Vagina (tissue), 2 donors: Measurements from ENCODE around the gene PDIA6. TPM values are rescaled to one million over a fixed set of nuclear protein-coding genes. Genes with fewer than 3 reads are reported as not detected.
"Not testable (repeated sequence)": the region's sequence is repeated elsewhere in the genome, so short reads cannot be mapped to it uniquely, and the experiment has no call there.

Experiments
- DNase-seq, 2 donors: peaks; one replicate each; pipeline ENCODE4 v3.0.0-alpha.2; 2017; ENCODE audit errors: extremely low spot score in 2 of 2
- H3K27ac ChIP-seq: fragments of 200-600 bp; sonication (generic); one replicate; pipeline ENCODE4 v1.5.1; 2019
- H3K27me3 ChIP-seq: fragments of 200-600 bp; sonication (generic); one replicate; pipeline ENCODE4 v1.5.1; 2019
- H3K36me3 ChIP-seq, 2 donors: fragments of 200-600 bp; sonication (generic); one replicate each; pipeline ENCODE4 v1.5.1; 2017 to 2019
- H3K4me1 ChIP-seq: fragments of 200-600 bp; sonication (generic); one replicate; pipeline ENCODE4 v1.5.1; 2019
- H3K4me3 ChIP-seq, 2 donors: fragments of 200-600 bp; sonication (generic); 1 replicate in 1 of 2; 2 replicates in 1 of 2; pipeline ENCODE4 v1.5.1; 2016 to 2019
- H3K9me3 ChIP-seq: fragments of 200-600 bp; sonication (generic); one replicate; pipeline ENCODE4 v1.5.1; 2019
- CTCF ChIP-seq, 3 experiments: fragments of 450-650 bp in 2 of 3; fragments of 200-600 bp in 1 of 3; sonication (generic) in 1 of 3; IDR thresholded peaks; one replicate each; pipeline ENCODE4 v1.5.1; 2017 to 2019; ENCODE audit warnings: antibody characterized with exemption in 3 of 3, mild to moderate bottlenecking in 2 of 3, moderate library complexity in 2 of 3
- POLR2A ChIP-seq, 2 donors: fragments of 450-650 bp; IDR thresholded peaks; one replicate each; pipeline ENCODE4 v1.6.1; 2017; ENCODE audit warnings: antibody characterized with exemption in 2 of 2, mild to moderate bottlenecking in 2 of 2, moderate library complexity in 2 of 2
- POLR2AphosphoS5 ChIP-seq, 2 donors: sonication (generic); formaldehyde crosslinking; IDR thresholded peaks; one replicate each; pipeline ENCODE4 v1.9.0; 2017; ENCODE audit warnings: antibody characterized with exemption in 2 of 2, mild to moderate bottlenecking in 2 of 2, low read depth in 1 of 2; ENCODE audit not compliant: insufficient read depth in 1 of 2
- intact Hi-C: fragments of 100-400 bp; cut with DNase I; formaldehyde crosslinking; loops from one replicate; pipeline ENCODE4 v1.15.1; 2023
- total RNA-seq: library from RNA; depleted of rRNA; stranded (reverse); fragments of >200 nt; gene quantifications from one replicate; pipeline ENCODE4 v1.2.3, GENCODE V29; 2016

PDIA6 gene
- total RNA-seq, 1 donor from 2014 or later, result 55.0 TPM

GRCh38 chr2:10817413-10817812, 4.8 kb upstream of the PDIA6 start:
- Histone ChIP-seq H3K4me1 (peaks cover 5% of the 10 kb centered on the region), H3K27ac (no peak overlapping the region), H3K9me3 (no peaks in the 10 kb centered on the region), H3K27me3 (no peaks in the 10 kb centered on the region), H3K4me3 (no peak overlapping the region), H3K36me3 (no peaks in the 10 kb centered on the region)
- no peak for DNase-seq
- TF ChIP-seq POLR2AphosphoS5 (IDR thresholded peaks at IDR 0.05; ENCODE audit: insufficient read depth in 1 of 2, low read depth in 1 of 2), result no peak
- no peak for TF ChIP-seq POLR2A (IDR thresholded peaks at IDR 0.05)
- no peak for TF ChIP-seq CTCF (IDR thresholded peaks at IDR 0.05)
- intact Hi-C loops, result loop anchor here (5.0 to 10.0 kb wide), 2 partner anchors 637 to 1980 kb away; no protein-coding TSS in a partner anchor

DNA sequence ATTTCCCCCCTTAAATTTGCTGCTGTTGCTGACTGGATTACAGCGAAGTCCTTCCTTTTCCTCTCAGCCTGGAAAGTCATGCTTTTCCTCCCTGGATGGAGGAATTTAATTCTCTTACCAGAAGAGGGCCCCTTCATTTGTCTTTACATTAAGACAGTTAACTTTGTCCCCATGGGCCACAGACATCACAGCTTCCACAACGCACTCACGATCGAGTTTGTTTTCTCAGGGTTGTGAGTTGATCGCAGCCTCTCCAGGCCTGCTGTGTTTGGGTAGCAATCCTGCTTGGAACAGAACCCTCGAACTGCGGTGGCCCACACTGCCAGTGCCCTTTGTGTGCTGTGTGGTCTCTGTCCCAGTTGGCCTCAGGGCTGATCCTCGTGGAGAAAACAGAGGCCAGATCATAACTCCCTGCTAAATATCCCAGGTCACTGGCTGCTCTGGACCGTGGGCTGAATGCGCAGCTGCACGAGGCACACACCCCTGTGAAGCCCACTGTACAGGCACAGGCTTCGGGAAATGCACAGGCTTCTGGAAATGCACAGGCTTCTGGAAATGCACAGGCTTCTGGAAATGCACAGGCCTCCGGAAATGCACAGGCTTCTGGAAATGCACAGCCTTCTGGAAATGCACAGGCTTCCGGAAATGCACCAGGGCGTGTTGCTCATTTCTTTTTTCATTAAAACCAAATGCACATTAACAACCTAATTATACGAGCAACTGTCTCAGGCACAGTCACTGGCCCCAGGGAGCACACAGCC, 2.2 kb upstream of the PDIA6 start:
- TF ChIP-seq POLR2A (IDR thresholded peaks at IDR 0.05), result no peak
- TF ChIP-seq CTCF (IDR thresholded peaks at IDR 0.05), result no peak
- TF ChIP-seq POLR2AphosphoS5 (IDR thresholded peaks at IDR 0.05; ENCODE audit: insufficient read depth in 1 of 2, low read depth in 1 of 2), result no peak
- no peaks in the 10 kb centered on the region for H3K36me3 ChIP-seq
- no peaks in the 10 kb centered on the region for H3K9me3 ChIP-seq
- H3K4me1 ChIP-seq, result peaks cover 22% of the 10 kb centered on the region
- H3K27ac ChIP-seq, result no peak overlapping the region
- no peak for DNase-seq
- no peaks in the 10 kb centered on the region for H3K27me3 ChIP-seq
- intact Hi-C loops, result loop anchor here (5.0 to 10.0 kb wide), 2 partner anchors 640 to 1983 kb away; no protein-coding TSS in a partner anchor
- no peak overlapping the region for H3K4me3 ChIP-seq

DNA sequence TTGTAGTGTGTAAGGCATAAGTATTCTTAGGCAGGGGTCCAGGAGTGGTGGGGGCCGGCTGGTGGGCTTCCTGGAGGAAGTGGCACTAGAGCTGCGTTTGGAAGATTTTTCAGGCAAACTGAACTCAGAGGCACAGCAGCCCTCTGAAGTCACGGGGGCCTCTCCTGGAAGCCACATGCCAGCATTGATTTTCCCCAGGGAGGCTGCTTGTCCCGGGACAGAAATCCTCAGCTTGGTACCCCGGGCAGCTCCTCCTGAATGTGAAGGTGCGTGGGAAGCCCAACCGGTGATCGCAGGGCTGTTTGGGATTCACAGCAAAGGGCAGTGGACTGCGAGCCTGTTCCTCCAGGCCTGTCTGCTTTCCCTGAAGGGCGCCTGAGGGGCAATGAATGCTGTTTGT, 1.6 kb upstream of the PDIA6 start:
- intact Hi-C loops, result loop anchor here (10.0 kb wide), 1 partner anchor 641 kb away; no protein-coding TSS in a partner anchor
- Histone ChIP-seq H3K36me3 (no peaks in the 10 kb centered on the region), H3K27ac (no peak overlapping the region), H3K4me1 (peaks cover 28% of the 10 kb centered on the region), H3K27me3 (no peaks in the 10 kb centered on the region), H3K9me3 (no peaks in the 10 kb centered on the region), H3K4me3 (no peak overlapping the region)
- no peak for DNase-seq
- TF ChIP-seq CTCF (IDR thresholded peaks at IDR 0.05), result no peak
- no peak for TF ChIP-seq POLR2AphosphoS5 (IDR thresholded peaks at IDR 0.05; ENCODE audit: insufficient read depth in 1 of 2, low read depth in 1 of 2)
- TF ChIP-seq POLR2A (IDR thresholded peaks at IDR 0.05), result no peak

DNA sequence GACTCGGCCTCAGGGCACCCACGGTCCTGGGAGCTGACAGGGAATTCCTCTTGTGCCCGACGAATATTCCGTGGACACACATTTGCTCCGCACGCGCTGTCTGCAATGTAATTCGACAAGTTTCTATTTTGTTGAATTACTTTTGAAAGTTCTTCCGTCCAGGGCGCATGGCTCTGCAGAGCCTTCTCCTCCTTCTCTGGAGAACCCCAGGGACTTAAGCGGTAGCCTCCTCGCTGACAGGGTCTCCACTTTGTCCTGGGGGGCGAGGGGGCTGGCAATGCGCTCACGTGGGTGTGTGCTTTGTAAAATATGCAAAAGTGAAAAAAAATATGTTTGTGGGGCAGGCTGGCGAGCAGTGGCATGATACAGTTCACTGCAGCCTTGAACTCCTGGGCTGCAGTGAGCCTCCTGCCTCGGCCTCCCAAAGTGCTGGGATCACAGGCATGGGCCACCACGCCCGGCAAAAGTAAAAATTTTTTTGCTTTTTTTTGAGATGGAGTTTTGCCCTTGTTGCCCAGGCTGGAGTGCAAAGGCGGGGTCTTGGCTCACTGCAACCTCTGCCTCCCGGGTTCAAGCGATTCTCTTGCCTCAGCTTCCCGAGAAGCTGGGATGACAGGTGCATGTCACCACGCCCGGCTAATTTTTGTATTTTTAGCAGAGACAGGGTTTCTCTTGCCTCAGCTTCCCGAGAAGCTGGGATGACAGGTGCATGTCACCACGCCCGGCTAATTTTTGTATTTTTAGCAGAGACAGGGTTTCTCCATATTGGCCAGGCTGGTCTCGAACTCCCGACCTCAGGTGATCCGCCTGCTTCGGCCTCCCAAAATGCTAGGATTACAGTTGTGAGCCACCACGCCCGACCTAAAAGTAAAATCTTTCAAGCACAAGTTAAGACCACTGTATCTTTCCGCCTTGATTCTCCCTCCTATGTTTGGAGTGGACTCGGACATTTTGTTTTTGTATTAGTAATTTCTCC, 866 bp upstream of the PDIA6 start:
- Histone ChIP-seq H3K4me3 (peak overlapping the region; percentile 68 to 90), H3K4me1 (peaks cover 35% of the 10 kb centered on the region), H3K27ac (peak overlapping the region; percentile 83)
- intact Hi-C loops, result loop anchor here (10.0 kb wide), 1 partner anchor 641 kb away; no protein-coding TSS in a partner anchor
- not testable (repeated sequence) for H3K36me3 ChIP-seq, DNase-seq, H3K27me3 ChIP-seq, H3K9me3 ChIP-seq

DNA sequence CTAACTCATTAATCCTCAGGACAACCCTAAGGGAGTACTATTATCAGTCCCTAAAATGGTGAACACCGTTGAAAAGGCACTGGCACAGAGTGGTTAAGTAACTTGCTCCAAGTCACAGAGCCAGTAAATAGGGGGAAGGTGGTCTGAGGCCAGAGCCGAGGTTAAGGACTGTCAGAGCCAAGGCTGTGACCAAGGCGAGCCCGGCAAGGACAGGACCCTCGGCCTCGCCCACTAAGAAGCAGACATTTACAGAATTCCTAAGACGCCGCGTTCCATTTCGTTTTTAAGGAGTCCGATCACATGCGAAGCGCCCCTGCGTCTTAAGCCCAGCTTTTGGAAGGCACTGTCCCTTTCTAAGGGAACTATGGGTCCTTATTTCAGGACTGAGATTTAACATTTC, 1.1 kb downstream of the PDIA6 start:
- TF ChIP-seq POLR2AphosphoS5 (IDR thresholded peaks at IDR 0.05; ENCODE audit: insufficient read depth in 1 of 2, low read depth in 1 of 2) (no peak), POLR2A (IDR thresholded peaks at IDR 0.05) (no peak), CTCF (IDR thresholded peaks at IDR 0.05) (no peak)
- DNase-seq, result no peak
- H3K9me3 ChIP-seq, result no peaks in the 10 kb centered on the region
- peak overlapping the region; percentile 68 to 90 for H3K4me3 ChIP-seq
- H3K4me1 ChIP-seq, result peaks cover 51% of the 10 kb centered on the region
- peak overlapping the region; percentile 83 for H3K27ac ChIP-seq
- no peaks in the 10 kb centered on the region for H3K27me3 ChIP-seq
- intact Hi-C loops, result loop anchor here (10.0 kb wide), 1 partner anchor 643 kb away; no protein-coding TSS in a partner anchor
- no peaks in the 10 kb centered on the region for H3K36me3 ChIP-seq
